22Rv1 (cell line): ENCODE measurements around the gene SAMD4A.

ENCODE experiments used
- H3K27ac ChIP-seq: fragments of 450-650 bp; 2 replicates; pipeline ENCODE4 v1.5.1; 2017
- CTCF ChIP-seq: fragments of 450-650 bp; IDR thresholded peaks from 2 replicates; pipeline ENCODE4 v1.5.1; 2017; ENCODE audit warnings: mild to moderate bottlenecking
- ZFX ChIP-seq: fragments of 450-650 bp; IDR thresholded peaks from 2 replicates; pipeline ENCODE4 v1.6.1; 2017; ENCODE audit warnings: antibody characterized with exemption, borderline replicate concordance

The SAMD4A gene

GRCh38 chr14:54806616-54807015 is 239.7 kb downstream of the SAMD4A start:
- TF ChIP-seq CTCF (no peak), ZFX (no peak)
- H3K27ac ChIP-seq, result no peak overlapping the region

GRCh38 chr14:54807428-54807827 is 240.5 kb downstream of the SAMD4A start:
- H3K27ac ChIP-seq, result no peak overlapping the region
- TF ChIP-seq CTCF (no peak), ZFX (no peak)

- TF ChIP-seq CTCF, result no peak
- no peak for TF ChIP-seq ZFX
- no peak overlapping the region for H3K27ac ChIP-seq
Observed at GRCh38 chr14:54807881-54808280, 241.0 kb downstream of the SAMD4A start.

GRCh38 chr14:54808326-54809161 is 241.6 kb downstream of the SAMD4A start:
- TF ChIP-seq CTCF (no peak), ZFX (no peak)
- H3K27ac ChIP-seq, result no peak overlapping the region

GRCh38 chr14:54809767-54810166 is 242.8 kb downstream of the SAMD4A start:
- no peak overlapping the region for H3K27ac ChIP-seq
- no peak for TF ChIP-seq CTCF
- TF ChIP-seq ZFX, result no peak

- TF ChIP-seq ZFX (no peak), CTCF (no peak)
- no peak overlapping the region for H3K27ac ChIP-seq
Observed at GRCh38 chr14:54812617-54813016, 245.7 kb downstream of the SAMD4A start.

- TF ChIP-seq ZFX (no peak), CTCF (no peak)
- H3K27ac ChIP-seq, result no peak overlapping the region
Observed at GRCh38 chr14:54813081-54813480, 246.2 kb downstream of the SAMD4A start.
